OCI-LY3 (cell line): Measurements from ENCODE around the gene RPGRIP1.
"Not testable (repeated sequence)": the region's sequence is repeated elsewhere in the genome, so short reads cannot be mapped to it uniquely, and the experiment has no call there.

Experiments used
- EZH2phosphoT487 ChIP-seq: fragments of 200-600 bp; shearing (Covaris generic); IDR thresholded peaks from 2 replicates; pipeline ENCODE4 v1.6.1; 2018; ENCODE audit warnings: antibody characterized with exemption, mixed run types, low read depth
- TF ChIP-seq, protein P1 (sequence below): fragments of 200-600, 300-600 bp; sonication (generic); IDR thresholded peaks from 2 replicates; pipeline ENCODE4 v1.5.1; 2014; ENCODE audit warnings: antibody characterized with exemption, low read length, low read depth

DNA sequence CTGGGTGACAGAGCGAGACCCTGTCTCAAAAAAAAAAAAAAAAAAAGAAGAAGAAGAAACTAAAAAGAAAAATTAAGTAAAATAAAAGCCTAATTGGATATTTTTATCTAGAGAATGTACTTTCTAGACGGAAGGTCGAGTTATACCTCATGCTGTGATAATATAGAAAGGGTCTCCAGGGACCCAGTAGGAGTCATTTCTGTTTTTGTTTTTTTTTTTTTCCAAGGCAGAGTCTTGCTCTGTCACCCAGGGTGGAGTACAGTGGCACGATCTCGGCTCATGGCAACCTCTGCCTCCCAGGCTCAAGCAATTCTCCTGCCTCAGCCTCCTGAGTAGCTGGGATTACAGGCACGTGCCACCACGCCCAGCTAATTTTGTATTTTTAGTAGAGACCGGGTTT, 14.1 kb downstream of the RPGRIP1 start:
- not testable (repeated sequence) for TF ChIP-seq EZH2phosphoT487
- TF ChIP-seq, protein P1, sequence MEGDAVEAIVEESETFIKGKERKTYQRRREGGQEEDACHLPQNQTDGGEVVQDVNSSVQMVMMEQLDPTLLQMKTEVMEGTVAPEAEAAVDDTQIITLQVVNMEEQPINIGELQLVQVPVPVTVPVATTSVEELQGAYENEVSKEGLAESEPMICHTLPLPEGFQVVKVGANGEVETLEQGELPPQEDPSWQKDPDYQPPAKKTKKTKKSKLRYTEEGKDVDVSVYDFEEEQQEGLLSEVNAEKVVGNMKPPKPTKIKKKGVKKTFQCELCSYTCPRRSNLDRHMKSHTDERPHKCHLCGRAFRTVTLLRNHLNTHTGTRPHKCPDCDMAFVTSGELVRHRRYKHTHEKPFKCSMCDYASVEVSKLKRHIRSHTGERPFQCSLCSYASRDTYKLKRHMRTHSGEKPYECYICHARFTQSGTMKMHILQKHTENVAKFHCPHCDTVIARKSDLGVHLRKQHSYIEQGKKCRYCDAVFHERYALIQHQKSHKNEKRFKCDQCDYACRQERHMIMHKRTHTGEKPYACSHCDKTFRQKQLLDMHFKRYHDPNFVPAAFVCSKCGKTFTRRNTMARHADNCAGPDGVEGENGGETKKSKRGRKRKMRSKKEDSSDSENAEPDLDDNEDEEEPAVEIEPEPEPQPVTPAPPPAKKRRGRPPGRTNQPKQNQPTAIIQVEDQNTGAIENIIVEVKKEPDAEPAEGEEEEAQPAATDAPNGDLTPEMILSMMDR = not testable (repeated sequence)
